Neural progenitor cell (in vitro differentiated cells): ENCODE results near the gene HAVCR1. TPM values are rescaled to one million over a fixed set of nuclear protein-coding genes. Genes with fewer than 3 reads are reported as not detected.

ENCODE experiments used
- DNase-seq: peaks from one replicate; pipeline ENCODE4 v3.0.0-alpha.2; 2016; ENCODE audit warnings: low spot score
- H2AFZ ChIP-seq: fragments of 200-600 bp; sonication (generic); replicated peaks from 2 replicates; pipeline ENCODE4 v1.6.1; 2016; ENCODE audit warnings: antibody characterized with exemption
- H3F3A ChIP-seq: fragments of 200-600 bp; sonication (generic); 2 replicates; pipeline ENCODE4 v1.6.1; 2016; ENCODE audit warnings: antibody characterized with exemption, low read depth
- H3K27ac ChIP-seq: fragments of 200-600 bp; sonication (generic); 2 replicates; pipeline ENCODE4 v1.5.1; 2016; ENCODE audit warnings: mild to moderate bottlenecking
- H3K27me3 ChIP-seq: fragments of 200-600 bp; sonication (generic); 2 replicates; pipeline ENCODE4 v1.6.1; 2016; ENCODE audit warnings: mild to moderate bottlenecking, moderate library complexity
- H3K36me3 ChIP-seq: fragments of 200-600 bp; sonication (generic); 2 replicates; pipeline ENCODE4 v1.5.1; 2016
- H3K4me1 ChIP-seq: fragments of 200-600 bp; sonication (generic); 2 replicates; pipeline ENCODE4 v1.6.1; 2016; ENCODE audit warnings: mixed run types
- H3K4me2 ChIP-seq: fragments of 200-600 bp; sonication (generic); 2 replicates; pipeline ENCODE4 v1.6.1; 2016
- H3K4me3 ChIP-seq: fragments of 200-600 bp; sonication (generic); 2 replicates; pipeline ENCODE4 v1.5.1; 2016
- H3K79me2 ChIP-seq: fragments of 200-600 bp; sonication (generic); 2 replicates; pipeline ENCODE4 v1.6.1; 2016; ENCODE audit warnings: low read depth
- H3K9ac ChIP-seq: fragments of 200-600 bp; sonication (generic); 2 replicates; pipeline ENCODE4 v1.6.1; 2016
- H3K9me3 ChIP-seq: fragments of 200-600 bp; sonication (generic); 2 replicates; pipeline ENCODE4 v1.5.1; 2016; ENCODE audit warnings: low read depth
- H4K20me1 ChIP-seq: fragments of 200-600 bp; sonication (generic); 2 replicates; pipeline ENCODE4 v1.6.1; 2016; ENCODE audit warnings: low read depth
- H3K27ac Mint-ChIP-seq: 3 replicates; pipeline ENCODE4 v1.8.0; 2021; ENCODE audit warnings: mixed read lengths
- H3K27me3 Mint-ChIP-seq: 2 replicates; pipeline ENCODE4 v1.8.0; 2022; ENCODE audit warnings: low read depth, mild to moderate bottlenecking, inconsistent platforms, moderate library complexity, mixed read lengths; ENCODE audit not compliant: insufficient read depth
- H3K36me3 Mint-ChIP-seq: 3 replicates; pipeline ENCODE4 v1.8.0; 2021; ENCODE audit warnings: mixed read lengths
- H3K4me1 Mint-ChIP-seq: 3 replicates; pipeline ENCODE4 v1.8.0; 2021; ENCODE audit warnings: mixed read lengths
- H3K4me3 Mint-ChIP-seq: 3 replicates; pipeline ENCODE4 v1.8.0; 2021; ENCODE audit warnings: mild to moderate bottlenecking, moderate library complexity, mixed read lengths
- H3K9me3 Mint-ChIP-seq: 3 replicates; pipeline ENCODE4 v1.8.0; 2020; ENCODE audit warnings: mixed read lengths
- EZH2 ChIP-seq: fragments of 200-600 bp; sonication (generic); IDR thresholded peaks from 2 replicates; pipeline ENCODE4 v1.6.1; 2017; ENCODE audit warnings: antibody characterized with exemption, mild to moderate bottlenecking, moderate library complexity
- EZH2phosphoT487 ChIP-seq: fragments of 200-600 bp; sonication (generic); IDR thresholded peaks from 2 replicates; pipeline ENCODE4 v1.6.1; 2017; ENCODE audit warnings: antibody characterized with exemption
- total RNA-seq: library from RNA; depleted of rRNA; stranded (reverse); fragments of >200 nt; gene quantifications from 2 replicates; pipeline ENCODE4 v1.2.3, GENCODE V29; 2015; ENCODE audit warnings: low replicate concordance
- TF ChIP-seq, protein P1 (sequence below): fragments of 200-600 bp; sonication (generic); IDR thresholded peaks from 2 replicates; pipeline ENCODE4 v1.5.1; 2017; ENCODE audit warnings: antibody characterized with exemption, mild to moderate bottlenecking

Gene HAVCR1
- total RNA-seq, 1 donor from 2014 or later = not detected

DNA sequence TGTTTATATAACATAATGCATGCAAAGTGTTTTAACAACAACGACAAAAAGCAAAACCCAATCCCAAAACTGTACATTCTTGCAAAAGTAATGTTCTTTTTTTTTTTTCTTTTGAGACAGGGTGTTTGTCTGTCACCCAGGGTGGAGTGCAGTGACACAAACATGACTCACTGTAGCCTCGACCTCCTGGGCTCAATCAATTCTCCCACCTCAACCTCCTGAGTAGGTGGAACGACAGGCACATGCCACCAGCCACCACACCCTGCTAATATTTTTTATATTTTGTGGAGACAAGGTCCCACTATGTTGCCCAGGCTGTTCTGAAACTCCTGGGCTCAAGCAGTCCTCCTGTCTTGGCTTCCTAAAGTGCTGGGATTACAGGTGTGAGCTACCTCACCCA is 13.6 kb upstream of the HAVCR1 start:
- Mint-ChIP-seq H3K4me3 (no peak overlapping the region), H3K4me1 (no peaks in the 10 kb centered on the region), H3K27ac (no peak overlapping the region), H3K36me3 (no peaks in the 10 kb centered on the region), H3K9me3 (no peaks in the 10 kb centered on the region), H3K27me3 (no peaks in the 10 kb centered on the region)
- H3K27ac ChIP-seq = no peak overlapping the region
- H2AFZ ChIP-seq = no peak overlapping the region
- no peaks in the 10 kb centered on the region for H3K36me3 ChIP-seq
- no peaks in the 10 kb centered on the region for H4K20me1 ChIP-seq
- no peaks in the 10 kb centered on the region for H3K79me2 ChIP-seq
- no peak overlapping the region for H3K4me2 ChIP-seq
- no peak for DNase-seq
- H3K4me1 ChIP-seq = no peaks in the 10 kb centered on the region
- H3K4me3 ChIP-seq = no peak overlapping the region
- H3K9ac ChIP-seq = no peak overlapping the region
- no peaks in the 10 kb centered on the region for H3F3A ChIP-seq
- no peaks in the 10 kb centered on the region for H3K9me3 ChIP-seq
- TF ChIP-seq EZH2phosphoT487 (no peak), EZH2 (no peak)
- TF ChIP-seq, protein P1, sequence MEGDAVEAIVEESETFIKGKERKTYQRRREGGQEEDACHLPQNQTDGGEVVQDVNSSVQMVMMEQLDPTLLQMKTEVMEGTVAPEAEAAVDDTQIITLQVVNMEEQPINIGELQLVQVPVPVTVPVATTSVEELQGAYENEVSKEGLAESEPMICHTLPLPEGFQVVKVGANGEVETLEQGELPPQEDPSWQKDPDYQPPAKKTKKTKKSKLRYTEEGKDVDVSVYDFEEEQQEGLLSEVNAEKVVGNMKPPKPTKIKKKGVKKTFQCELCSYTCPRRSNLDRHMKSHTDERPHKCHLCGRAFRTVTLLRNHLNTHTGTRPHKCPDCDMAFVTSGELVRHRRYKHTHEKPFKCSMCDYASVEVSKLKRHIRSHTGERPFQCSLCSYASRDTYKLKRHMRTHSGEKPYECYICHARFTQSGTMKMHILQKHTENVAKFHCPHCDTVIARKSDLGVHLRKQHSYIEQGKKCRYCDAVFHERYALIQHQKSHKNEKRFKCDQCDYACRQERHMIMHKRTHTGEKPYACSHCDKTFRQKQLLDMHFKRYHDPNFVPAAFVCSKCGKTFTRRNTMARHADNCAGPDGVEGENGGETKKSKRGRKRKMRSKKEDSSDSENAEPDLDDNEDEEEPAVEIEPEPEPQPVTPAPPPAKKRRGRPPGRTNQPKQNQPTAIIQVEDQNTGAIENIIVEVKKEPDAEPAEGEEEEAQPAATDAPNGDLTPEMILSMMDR = no peak
- H3K27me3 ChIP-seq = no peaks in the 10 kb centered on the region

DNA sequence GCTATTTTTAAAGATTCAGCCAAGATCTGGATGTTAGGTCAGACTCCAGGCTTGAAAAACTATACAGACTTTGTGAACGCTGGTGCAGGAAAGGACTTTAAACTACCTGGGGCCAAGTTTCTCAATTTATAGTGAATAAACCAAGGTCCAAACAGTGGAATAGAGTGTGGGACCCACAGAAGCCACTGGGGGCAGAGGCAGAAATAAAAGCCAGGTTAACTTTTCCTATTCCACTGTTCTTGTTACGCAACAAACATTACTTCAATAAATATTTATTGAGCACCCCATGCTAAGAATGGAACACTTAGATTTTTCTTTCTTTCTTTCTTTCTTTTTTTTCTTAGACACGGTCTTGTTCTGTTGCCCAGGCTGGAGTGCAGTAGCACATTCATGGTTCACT is 11.0 kb upstream of the HAVCR1 start:
- no peak for TF ChIP-seq EZH2phosphoT487
- no peak for TF ChIP-seq EZH2
- H3K27ac Mint-ChIP-seq = no peak overlapping the region

DNA sequence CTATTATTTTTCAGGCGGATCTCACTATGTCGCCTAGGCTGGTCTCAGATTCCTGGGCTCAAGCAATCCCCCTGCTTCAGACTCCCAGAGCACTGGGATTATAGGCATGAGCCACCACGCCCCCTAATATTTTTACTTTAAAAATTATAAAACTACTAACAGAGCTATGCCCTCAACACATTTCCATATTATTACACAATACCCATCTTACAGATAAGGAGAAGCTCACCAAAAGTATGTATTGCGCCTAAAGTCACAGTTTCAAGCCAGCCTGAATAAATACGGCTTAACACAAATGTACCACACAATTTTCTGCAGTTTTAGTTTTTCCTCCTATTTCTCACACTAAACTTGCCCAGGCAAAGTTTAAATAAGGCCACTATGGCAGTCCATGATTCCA is 9.9 kb upstream of the HAVCR1 start:
- H3K4me3 ChIP-seq = no peak overlapping the region
- no peak overlapping the region for H3K4me2 ChIP-seq
- H3K27ac ChIP-seq = no peak overlapping the region
- no peaks in the 10 kb centered on the region for H3K79me2 ChIP-seq
- TF ChIP-seq, protein P1 = no peak
- TF ChIP-seq EZH2phosphoT487 = no peak
- no peak overlapping the region for H3K4me3 Mint-ChIP-seq
- H3K9me3 Mint-ChIP-seq = no peaks in the 10 kb centered on the region
- H3K27me3 Mint-ChIP-seq = peaks cover 4% of the 10 kb centered on the region
- H3K27me3 ChIP-seq = no peaks in the 10 kb centered on the region
- H3K9ac ChIP-seq = no peak overlapping the region
- no peaks in the 10 kb centered on the region for H3F3A ChIP-seq
- H3K27ac Mint-ChIP-seq = no peak overlapping the region
- no peak overlapping the region for H2AFZ ChIP-seq
- no peaks in the 10 kb centered on the region for H3K36me3 Mint-ChIP-seq
- H3K36me3 ChIP-seq = no peaks in the 10 kb centered on the region
- no peaks in the 10 kb centered on the region for H3K4me1 Mint-ChIP-seq
- H4K20me1 ChIP-seq = no peaks in the 10 kb centered on the region
- DNase-seq = no peak
- no peaks in the 10 kb centered on the region for H3K9me3 ChIP-seq
- H3K4me1 ChIP-seq = no peaks in the 10 kb centered on the region

More for the DNA sequence above, 11.0 kb upstream of the HAVCR1 start:
- H2AFZ ChIP-seq = peak overlapping the region; percentile 28
- H3K79me2 ChIP-seq = no peaks in the 10 kb centered on the region
- no peak overlapping the region for H3K27ac ChIP-seq
- no peak overlapping the region for H3K4me3 Mint-ChIP-seq
- H3K9ac ChIP-seq = no peak overlapping the region
- no peaks in the 10 kb centered on the region for H3K9me3 Mint-ChIP-seq
- H3K27me3 Mint-ChIP-seq = peaks cover 2% of the 10 kb centered on the region
- no peaks in the 10 kb centered on the region for H4K20me1 ChIP-seq
- no peak for DNase-seq
- H3K4me1 Mint-ChIP-seq = no peaks in the 10 kb centered on the region
- no peak overlapping the region for H3K4me2 ChIP-seq
- no peaks in the 10 kb centered on the region for H3F3A ChIP-seq
- H3K36me3 ChIP-seq = no peaks in the 10 kb centered on the region
- H3K4me1 ChIP-seq = no peaks in the 10 kb centered on the region
- H3K36me3 Mint-ChIP-seq = no peaks in the 10 kb centered on the region
- no peak overlapping the region for H3K4me3 ChIP-seq
- H3K9me3 ChIP-seq = no peaks in the 10 kb centered on the region
- no peaks in the 10 kb centered on the region for H3K27me3 ChIP-seq

DNA sequence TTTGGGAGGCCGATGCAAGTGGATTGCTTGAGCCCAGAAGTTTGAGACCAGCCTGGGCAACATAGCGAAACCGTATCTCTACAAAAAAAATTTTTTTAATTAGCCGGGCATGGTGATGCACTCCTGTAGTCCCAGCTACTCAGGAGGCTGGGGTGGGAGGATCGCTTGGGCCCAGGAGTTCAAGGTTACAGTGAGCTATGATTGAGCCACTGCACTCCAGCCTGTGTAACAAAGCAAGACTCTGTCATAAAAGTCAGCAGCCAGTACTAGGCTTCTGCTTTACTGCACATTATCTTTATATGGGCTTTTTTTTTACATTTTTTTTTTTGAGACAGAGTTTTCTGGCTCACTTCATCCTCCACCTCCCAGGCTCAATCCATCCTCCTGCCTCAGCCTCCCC is 9.4 kb upstream of the HAVCR1 start:
- Histone ChIP-seq H3K27ac (no peak overlapping the region), H3K4me1 (no peaks in the 10 kb centered on the region), H3K79me2 (no peaks in the 10 kb centered on the region), H3F3A (no peaks in the 10 kb centered on the region), H4K20me1 (no peaks in the 10 kb centered on the region), H3K9me3 (no peaks in the 10 kb centered on the region), H3K4me2 (no peak overlapping the region), H3K9ac (no peak overlapping the region), H3K27me3 (no peaks in the 10 kb centered on the region), H3K36me3 (no peaks in the 10 kb centered on the region), H3K4me3 (no peak overlapping the region), H2AFZ (no peak overlapping the region)
- no peaks in the 10 kb centered on the region for H3K9me3 Mint-ChIP-seq
- H3K4me3 Mint-ChIP-seq = no peak overlapping the region
- peaks cover 4% of the 10 kb centered on the region for H3K27me3 Mint-ChIP-seq
- DNase-seq = no peak
- no peak overlapping the region for H3K27ac Mint-ChIP-seq
- H3K4me1 Mint-ChIP-seq = no peaks in the 10 kb centered on the region
- no peaks in the 10 kb centered on the region for H3K36me3 Mint-ChIP-seq
- TF ChIP-seq EZH2 (no peak), EZH2phosphoT487 (no peak)
- TF ChIP-seq, protein P1 = no peak
